Neural progenitor cell (in vitro differentiated cells): Measurements from ENCODE around the gene BICDL1. TPM values are rescaled to one million over a fixed set of nuclear protein-coding genes. Genes with fewer than 3 reads are reported as not detected.

Source experiments
- DNase-seq: peaks from one replicate; pipeline ENCODE4 v3.0.0-alpha.2; 2016; ENCODE audit warnings: low spot score
- H2AFZ ChIP-seq: fragments of 200-600 bp; sonication (generic); replicated peaks from 2 replicates; pipeline ENCODE4 v1.6.1; 2016; ENCODE audit warnings: antibody characterized with exemption
- H3F3A ChIP-seq: fragments of 200-600 bp; sonication (generic); 2 replicates; pipeline ENCODE4 v1.6.1; 2016; ENCODE audit warnings: antibody characterized with exemption, low read depth
- H3K27ac ChIP-seq: fragments of 200-600 bp; sonication (generic); 2 replicates; pipeline ENCODE4 v1.5.1; 2016; ENCODE audit warnings: mild to moderate bottlenecking
- H3K27me3 ChIP-seq: fragments of 200-600 bp; sonication (generic); 2 replicates; pipeline ENCODE4 v1.6.1; 2016; ENCODE audit warnings: mild to moderate bottlenecking, moderate library complexity
- H3K36me3 ChIP-seq: fragments of 200-600 bp; sonication (generic); 2 replicates; pipeline ENCODE4 v1.5.1; 2016
- H3K4me1 ChIP-seq: fragments of 200-600 bp; sonication (generic); 2 replicates; pipeline ENCODE4 v1.6.1; 2016; ENCODE audit warnings: mixed run types
- H3K4me2 ChIP-seq: fragments of 200-600 bp; sonication (generic); 2 replicates; pipeline ENCODE4 v1.6.1; 2016
- H3K4me3 ChIP-seq: fragments of 200-600 bp; sonication (generic); 2 replicates; pipeline ENCODE4 v1.5.1; 2016
- H3K79me2 ChIP-seq: fragments of 200-600 bp; sonication (generic); 2 replicates; pipeline ENCODE4 v1.6.1; 2016; ENCODE audit warnings: low read depth
- H3K9ac ChIP-seq: fragments of 200-600 bp; sonication (generic); 2 replicates; pipeline ENCODE4 v1.6.1; 2016
- H3K9me3 ChIP-seq: fragments of 200-600 bp; sonication (generic); 2 replicates; pipeline ENCODE4 v1.5.1; 2016; ENCODE audit warnings: low read depth
- H4K20me1 ChIP-seq: fragments of 200-600 bp; sonication (generic); 2 replicates; pipeline ENCODE4 v1.6.1; 2016; ENCODE audit warnings: low read depth
- H3K27ac Mint-ChIP-seq: 3 replicates; pipeline ENCODE4 v1.8.0; 2021; ENCODE audit warnings: mixed read lengths
- H3K27me3 Mint-ChIP-seq: 2 replicates; pipeline ENCODE4 v1.8.0; 2022; ENCODE audit warnings: low read depth, mild to moderate bottlenecking, inconsistent platforms, moderate library complexity, mixed read lengths; ENCODE audit not compliant: insufficient read depth
- H3K36me3 Mint-ChIP-seq: 3 replicates; pipeline ENCODE4 v1.8.0; 2021; ENCODE audit warnings: mixed read lengths
- H3K4me1 Mint-ChIP-seq: 3 replicates; pipeline ENCODE4 v1.8.0; 2021; ENCODE audit warnings: mixed read lengths
- H3K4me3 Mint-ChIP-seq: 3 replicates; pipeline ENCODE4 v1.8.0; 2021; ENCODE audit warnings: mild to moderate bottlenecking, moderate library complexity, mixed read lengths
- H3K9me3 Mint-ChIP-seq: 3 replicates; pipeline ENCODE4 v1.8.0; 2020; ENCODE audit warnings: mixed read lengths
- CTCF ChIP-seq: fragments of 200-600 bp; sonication (generic); IDR thresholded peaks from 2 replicates; pipeline ENCODE4 v1.5.1; 2017; ENCODE audit warnings: antibody characterized with exemption, mild to moderate bottlenecking
- EZH2 ChIP-seq: fragments of 200-600 bp; sonication (generic); IDR thresholded peaks from 2 replicates; pipeline ENCODE4 v1.6.1; 2017; ENCODE audit warnings: antibody characterized with exemption, mild to moderate bottlenecking, moderate library complexity
- EZH2phosphoT487 ChIP-seq: fragments of 200-600 bp; sonication (generic); IDR thresholded peaks from 2 replicates; pipeline ENCODE4 v1.6.1; 2017; ENCODE audit warnings: antibody characterized with exemption
- total RNA-seq: library from RNA; depleted of rRNA; stranded (reverse); fragments of >200 nt; gene quantifications from 2 replicates; pipeline ENCODE4 v1.2.3, GENCODE V29; 2015; ENCODE audit warnings: low replicate concordance

Gene BICDL1
- total RNA-seq, 1 donor from 2014 or later: 3.8 TPM

DNA sequence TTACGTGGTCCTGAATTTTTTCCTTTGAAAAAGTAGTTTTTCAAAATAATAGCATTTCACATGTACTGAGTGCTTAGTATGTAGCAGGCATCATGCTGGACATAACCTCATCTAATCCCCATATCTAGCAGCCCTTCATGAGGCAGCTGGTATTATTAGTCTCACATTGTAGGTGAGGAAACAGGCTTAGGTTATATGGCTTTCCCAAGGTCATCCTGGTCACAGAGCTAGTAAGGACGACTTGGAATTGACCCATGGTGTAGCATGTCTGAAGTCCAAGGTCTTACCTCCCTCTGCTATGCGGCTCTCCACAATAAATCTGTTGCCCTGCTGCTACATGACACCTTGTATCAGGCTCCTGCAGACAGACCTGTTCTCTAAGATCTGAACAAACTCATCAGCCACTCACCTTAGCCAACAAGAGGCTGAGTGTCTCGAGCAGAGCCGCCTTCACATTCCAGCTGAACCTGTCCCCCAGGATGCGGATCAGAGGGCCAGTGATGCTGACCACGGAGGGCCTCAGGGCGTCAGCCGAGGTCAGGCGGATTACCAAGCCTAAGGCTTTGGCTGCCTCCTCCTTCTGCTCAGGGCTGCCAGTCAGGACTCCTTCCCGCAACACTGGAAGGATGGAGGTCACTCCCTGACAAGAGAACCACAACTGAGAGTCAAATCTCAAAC is 147.2 kb downstream of the BICDL1 start:
- no peaks in the 10 kb centered on the region for H4K20me1 ChIP-seq
- no peak for TF ChIP-seq EZH2
- TF ChIP-seq EZH2phosphoT487: no peak
- no peak for TF ChIP-seq CTCF
- Mint-ChIP-seq H3K36me3 (peaks cover 31% of the 10 kb centered on the region), H3K9me3 (no peaks in the 10 kb centered on the region), H3K4me1 (no peaks in the 10 kb centered on the region), H3K27ac (no peak overlapping the region), H3K4me3 (no peak overlapping the region), H3K27me3 (peaks cover 4% of the 10 kb centered on the region)
- H3K27ac ChIP-seq: no peak overlapping the region
- H3K27me3 ChIP-seq: no peaks in the 10 kb centered on the region
- DNase-seq: no peak
- no peak overlapping the region for H3K9ac ChIP-seq
- H3K4me1 ChIP-seq: no peaks in the 10 kb centered on the region
- no peaks in the 10 kb centered on the region for H3K79me2 ChIP-seq
- no peaks in the 10 kb centered on the region for H3F3A ChIP-seq
- H3K4me3 ChIP-seq: no peak overlapping the region
- H2AFZ ChIP-seq: no peak overlapping the region
- H3K9me3 ChIP-seq: no peaks in the 10 kb centered on the region
- H3K36me3 ChIP-seq: peaks cover 3% of the 10 kb centered on the region
- no peak overlapping the region for H3K4me2 ChIP-seq

DNA sequence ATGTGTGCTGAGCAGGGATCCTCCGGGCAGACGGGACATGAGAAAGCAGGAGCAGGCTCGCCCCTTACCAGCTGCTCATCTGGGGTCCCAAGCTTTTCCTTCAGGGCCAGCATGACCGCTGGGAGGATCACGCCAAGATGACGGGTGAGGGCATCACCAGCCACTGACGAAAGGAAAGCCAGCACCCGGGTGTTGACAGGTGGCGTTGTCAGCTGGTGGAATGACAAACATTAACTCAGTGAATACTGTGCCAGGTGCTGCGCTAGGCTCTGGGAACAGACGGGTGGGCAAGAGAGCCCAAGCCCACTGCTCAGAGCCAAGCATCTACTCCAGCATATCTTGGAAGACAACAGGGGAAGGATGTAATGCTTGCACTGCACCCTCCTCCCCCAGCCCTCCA is 148.8 kb downstream of the BICDL1 start:
- peaks cover 3% of the 10 kb centered on the region for H3K36me3 ChIP-seq
- no peak overlapping the region for H2AFZ ChIP-seq
- DNase-seq: no peak
- H3K4me3 ChIP-seq: no peak overlapping the region
- Mint-ChIP-seq H3K36me3 (peaks cover 32% of the 10 kb centered on the region), H3K4me3 (no peak overlapping the region), H3K27ac (no peak overlapping the region), H3K27me3 (peaks cover 4% of the 10 kb centered on the region), H3K4me1 (no peaks in the 10 kb centered on the region), H3K9me3 (no peaks in the 10 kb centered on the region)
- H3K27ac ChIP-seq: no peak overlapping the region
- no peaks in the 10 kb centered on the region for H4K20me1 ChIP-seq
- TF ChIP-seq EZH2 (no peak), CTCF (no peak), EZH2phosphoT487 (no peak)
- H3K9me3 ChIP-seq: no peaks in the 10 kb centered on the region
- no peaks in the 10 kb centered on the region for H3K79me2 ChIP-seq
- H3K4me2 ChIP-seq: no peak overlapping the region
- H3F3A ChIP-seq: no peaks in the 10 kb centered on the region
- no peak overlapping the region for H3K9ac ChIP-seq
- H3K27me3 ChIP-seq: no peaks in the 10 kb centered on the region
- H3K4me1 ChIP-seq: no peaks in the 10 kb centered on the region

- Histone ChIP-seq H3K9me3 (no peaks in the 10 kb centered on the region), H3K27ac (no peak overlapping the region), H3F3A (no peaks in the 10 kb centered on the region), H3K36me3 (peaks cover 3% of the 10 kb centered on the region), H3K4me2 (no peak overlapping the region), H3K79me2 (no peaks in the 10 kb centered on the region), H3K4me1 (no peaks in the 10 kb centered on the region), H3K9ac (no peak overlapping the region), H4K20me1 (no peaks in the 10 kb centered on the region), H3K4me3 (no peak overlapping the region), H2AFZ (no peak overlapping the region), H3K27me3 (no peaks in the 10 kb centered on the region)
- Mint-ChIP-seq H3K27ac (no peak overlapping the region), H3K36me3 (peaks cover 32% of the 10 kb centered on the region), H3K4me1 (no peaks in the 10 kb centered on the region), H3K4me3 (no peak overlapping the region), H3K27me3 (peaks cover 4% of the 10 kb centered on the region), H3K9me3 (no peaks in the 10 kb centered on the region)
- no peak for DNase-seq
- TF ChIP-seq EZH2phosphoT487: no peak
- no peak for TF ChIP-seq EZH2
- TF ChIP-seq CTCF: no peak
These were observed 149.3 kb downstream of the BICDL1 start for GRCh38 chr12:120138366-120138765.
